MCF 10A (cell line): Measurements from ENCODE around the gene SRC. TPM values are rescaled to one million over a fixed set of nuclear protein-coding genes. Genes with fewer than 3 reads are reported as not detected.

ENCODE experiments used
- BruUV-seq: library from RNA; stranded (reverse); fragments of 400-500 nt; replicated peaks from 2 replicates; lab custom pipeline; 2021; lab: Mats Ljungman, UMichigan
- CTCF ChIA-PET: fragments of 300-600 bp; sonication (Branson Sonifier 250); formaldehyde crosslinking; extraction: SDS; loops from one replicate; lab custom pipeline; 2021; ENCODE audit warnings: antibody characterized with exemption, inconsistent platforms; lab: Yijun Ruan, JAX
- POLR2A ChIA-PET: fragments of 300-600, 350-650 bp; sonication (Branson Sonifier 250); formaldehyde crosslinking; extraction: SDS; loops from one replicate; lab custom pipeline; 2020; ENCODE audit warnings: antibody characterized with exemption, inconsistent platforms; lab: Yijun Ruan, JAX
- DNase-seq: peaks from one replicate; pipeline ENCODE4 v3.0.0-alpha.2; 2018; ENCODE audit not compliant: unreplicated experiment
- H3K27ac Mint-ChIP-seq: one replicate; pipeline ENCODE4 v1.8.0; 2022; ENCODE audit warnings: mild to moderate bottlenecking, low read depth, mixed read lengths; ENCODE audit not compliant: unreplicated experiment
- H3K27me3 Mint-ChIP-seq: one replicate; pipeline ENCODE4 v1.8.0; 2022; ENCODE audit warnings: mixed read lengths; ENCODE audit not compliant: insufficient read depth, unreplicated experiment
- H3K36me3 Mint-ChIP-seq: one replicate; pipeline ENCODE4 v1.8.0; 2022; ENCODE audit warnings: mild to moderate bottlenecking, moderate library complexity, mixed read lengths; ENCODE audit not compliant: insufficient read depth, unreplicated experiment
- H3K4me1 Mint-ChIP-seq: one replicate; pipeline ENCODE4 v1.8.0; 2022; ENCODE audit warnings: mixed read lengths; ENCODE audit not compliant: insufficient read depth, unreplicated experiment
- H3K4me3 Mint-ChIP-seq: one replicate; pipeline ENCODE4 v1.8.0; 2022; ENCODE audit warnings: mild to moderate bottlenecking, moderate library complexity, mixed read lengths; ENCODE audit not compliant: unreplicated experiment
- H3K9me3 Mint-ChIP-seq: one replicate; pipeline ENCODE4 v1.8.0; 2022; ENCODE audit warnings: mixed read lengths; ENCODE audit not compliant: unreplicated experiment
- CTCF ChIP-seq: fragments of 200-600 bp; IDR thresholded peaks from one replicate; pipeline ENCODE4 v1.8.0; 2022; ENCODE audit warnings: antibody characterized with exemption, mild to moderate bottlenecking; ENCODE audit not compliant: unreplicated experiment
- intact Hi-C: fragments of 100-400 bp; cut with micrococcal nuclease; formaldehyde crosslinking; loops from 2 replicates; pipeline ENCODE4 v1.14.1; 2022
- total RNA-seq: library from RNA; stranded (reverse); gene quantifications from 2 replicates; pipeline ENCODE4 v1.2.3, GENCODE V29; 2022

The SRC gene
- total RNA-seq, 1 experiment from 2014 or later, result 28.1 TPM

- TF ChIP-seq CTCF, result no peak
- Mint-ChIP-seq H3K4me1 (no peaks in the 10 kb centered on the region), H3K4me3 (no peak overlapping the region), H3K27me3 (no peaks in the 10 kb centered on the region), H3K9me3 (no peaks in the 10 kb centered on the region), H3K27ac (no peak overlapping the region), H3K36me3 (no peaks in the 10 kb centered on the region)
- DNase-seq, result no peak
- intact Hi-C loops, result no loop called here
- BruUV-seq, result no TSS peak
- ChIA-PET CTCF (interaction anchor here (0.6 kb wide), 1 partner anchor 22 kb away, joined by 3 read pairs; no protein-coding TSS in a partner anchor), POLR2A (interaction anchor here (1.2 kb wide), 1 partner anchor 118 kb away, joined by 3 read pairs; no protein-coding TSS in a partner anchor)
These were observed 85.0 kb downstream of the SRC start for GRCh38 chr20:37430778-37431460.

DNA sequence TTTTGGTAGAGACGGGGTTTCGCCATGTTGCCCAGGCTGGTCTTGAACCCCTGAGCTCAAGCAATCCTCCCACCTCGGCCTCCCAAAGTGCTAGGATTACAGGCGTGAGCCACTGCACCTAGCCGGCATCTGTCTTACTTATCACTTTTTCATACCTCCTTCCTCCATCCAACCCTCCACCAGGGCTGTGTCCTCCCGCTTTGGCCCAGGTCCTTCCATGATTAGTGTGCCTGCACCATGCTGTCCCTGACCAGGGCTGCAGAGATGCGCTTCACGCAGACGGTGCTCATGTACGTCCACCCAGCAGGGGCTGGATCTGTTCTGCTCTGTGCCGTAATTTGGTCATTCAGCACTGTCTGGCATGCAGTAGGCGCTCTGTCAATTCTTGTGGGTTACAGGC, 85.8 kb downstream of the SRC start:
- Mint-ChIP-seq H3K4me3 (no peak overlapping the region), H3K9me3 (no peaks in the 10 kb centered on the region), H3K27ac (no peak overlapping the region), H3K4me1 (no peaks in the 10 kb centered on the region), H3K36me3 (no peaks in the 10 kb centered on the region), H3K27me3 (no peaks in the 10 kb centered on the region)
- ChIA-PET CTCF (no interaction called here), POLR2A (interaction anchor here (1.2 kb wide), 1 partner anchor 118 kb away, joined by 3 read pairs; no protein-coding TSS in a partner anchor)
- DNase-seq, result no peak
- intact Hi-C loops, result no loop called here
- no peak for TF ChIP-seq CTCF
- BruUV-seq, result no TSS peak

GRCh38 chr20:37432606-37433005, 86.7 kb downstream of the SRC start:
- no peak for DNase-seq
- ChIA-PET CTCF (no interaction called here), POLR2A (no interaction called here)
- Mint-ChIP-seq H3K27ac (no peak overlapping the region), H3K27me3 (no peaks in the 10 kb centered on the region), H3K4me3 (no peak overlapping the region), H3K9me3 (no peaks in the 10 kb centered on the region), H3K36me3 (no peaks in the 10 kb centered on the region), H3K4me1 (no peaks in the 10 kb centered on the region)
- BruUV-seq, result no TSS peak
- no peak for TF ChIP-seq CTCF
- intact Hi-C loops, result no loop called here

GRCh38 chr20:37435607-37436006, 89.7 kb downstream of the SRC start:
- intact Hi-C loops, result no loop called here
- ChIA-PET CTCF (interaction anchor here (0.6 kb wide), 1 partner anchor 240 kb away, joined by 4 read pairs; no protein-coding TSS in a partner anchor), POLR2A (interaction anchor here (0.6 kb wide), 1 partner anchor 1177 kb away, joined by 3 read pairs; no protein-coding TSS in a partner anchor)

More at GRCh38 chr20:37435607-37436006, 89.7 kb downstream of the SRC start:
- no peak for DNase-seq
- Mint-ChIP-seq H3K27me3 (peaks cover 22% of the 10 kb centered on the region), H3K9me3 (no peaks in the 10 kb centered on the region), H3K4me1 (no peaks in the 10 kb centered on the region), H3K27ac (no peak overlapping the region), H3K36me3 (no peaks in the 10 kb centered on the region), H3K4me3 (no peak overlapping the region)
- no TSS peak for BruUV-seq
- TF ChIP-seq CTCF, result no peak
